CD14-positive monocyte (primary cell): ENCODE results near the gene ATP6V0E1. TPM values are rescaled to one million over a fixed set of nuclear protein-coding genes. Genes with fewer than 3 reads are reported as not detected.
A peak's percentile ranks its signal among the peaks of the same experiment; 100 is the strongest.

ENCODE experiments used
- DNase-seq, 3 donors: peaks; one replicate each; pipeline ENCODE4 v3.0.0-alpha.2; 2011 to 2022
- H2AFZ ChIP-seq: 2 replicates; pipeline ENCODE4 v1.6.0; 2012; ENCODE audit warnings: mild to moderate bottlenecking, low read depth, low read length, inconsistent platforms; ENCODE audit not compliant: insufficient read depth, poor library complexity, severe bottlenecking
- H3K27ac ChIP-seq, 2 donors: 1 replicate in 1 of 2; 2 replicates in 1 of 2; pipeline ENCODE4 v1.5.1; 2012 to 2013; ENCODE audit warnings: low read length in 2 of 2, control low read depth in 1 of 2, inconsistent platforms in 1 of 2, low read depth in 1 of 2, mild to moderate bottlenecking in 1 of 2
- H3K27me3 ChIP-seq, 2 donors: one replicate each; pipeline versions ENCODE4 v1.6.0 to v1.6.1; 2011 to 2013; ENCODE audit warnings: low read length in 2 of 2; ENCODE audit not compliant: control insufficient read depth in 2 of 2, insufficient read depth in 2 of 2
- H3K36me3 ChIP-seq, 2 donors: replicated peaks in 1 of 2; 1 replicate in 1 of 2; 2 replicates in 1 of 2; pipeline versions ENCODE4 v1.5.1 to v1.6.1; 2012 to 2013; ENCODE audit warnings: low read length in 2 of 2, control low read depth in 1 of 2, inconsistent platforms in 1 of 2, mild to moderate bottlenecking in 1 of 2; ENCODE audit not compliant: insufficient read depth in 2 of 2, control insufficient read depth in 1 of 2
- H3K4me1 ChIP-seq, 2 donors: 1 replicate in 1 of 2; 2 replicates in 1 of 2; pipeline versions ENCODE4 v1.5.1 to v1.6.1; 2012 to 2013; ENCODE audit warnings: low read length in 2 of 2, control low read depth in 1 of 2, inconsistent platforms in 1 of 2, mild to moderate bottlenecking in 1 of 2, moderate library complexity in 1 of 2; ENCODE audit not compliant: insufficient read depth in 2 of 2, control insufficient read depth in 1 of 2
- H3K4me2 ChIP-seq: replicated peaks from 2 replicates; pipeline ENCODE3; 2012; ENCODE audit warnings: low read length, moderate library complexity, mild to moderate bottlenecking; ENCODE audit not compliant: poor library complexity, severe bottlenecking; ENCODE audit errors: extremely low read depth
- H3K4me3 ChIP-seq, 3 experiments: fragments of 200-600 bp in 1 of 3; sonication (generic) in 1 of 3; replicated peaks in 1 of 3; 1 replicate in 2 of 3; 2 replicates in 1 of 3; pipeline ENCODE4 v1.5.1; 2011 to 2013; ENCODE audit warnings: low read length in 3 of 3, mild to moderate bottlenecking in 3 of 3, control low read depth in 2 of 3, low read depth in 2 of 3, inconsistent platforms in 1 of 3, moderate library complexity in 1 of 3
- H3K79me2 ChIP-seq: 2 replicates; pipeline ENCODE4 v1.6.0; 2012; ENCODE audit warnings: mild to moderate bottlenecking, control low read depth, inconsistent platforms, low read length, moderate library complexity; ENCODE audit not compliant: insufficient read depth
- H3K9ac ChIP-seq: 2 replicates; pipeline ENCODE4 v1.6.0; 2017; ENCODE audit warnings: low read length, mild to moderate bottlenecking; ENCODE audit not compliant: insufficient read depth, poor library complexity, severe bottlenecking
- H3K9me3 ChIP-seq, 2 donors: replicated peaks in 1 of 2; 1 replicate in 1 of 2; 2 replicates in 1 of 2; pipeline versions ENCODE4 v1.5.1 to v1.6.1; 2012 to 2013; ENCODE audit warnings: low read length in 2 of 2, control low read depth in 1 of 2; ENCODE audit not compliant: control insufficient read depth in 1 of 2, insufficient read depth in 1 of 2
- H4K20me1 ChIP-seq: 2 replicates; pipeline ENCODE4 v1.6.0; 2012; ENCODE audit warnings: mild to moderate bottlenecking, low read length, control low read depth, moderate library complexity; ENCODE audit not compliant: insufficient read depth
- H3K27ac Mint-ChIP-seq, 7 donors: one replicate each; pipeline ENCODE4 v1.8.0; 2020; ENCODE audit warnings: mild to moderate bottlenecking in 7 of 7, mixed read lengths in 7 of 7, moderate library complexity in 6 of 7, inconsistent platforms in 2 of 7
- H3K27me3 Mint-ChIP-seq, 3 donors: one replicate each; pipeline ENCODE4 v1.8.0; 2021 to 2022; ENCODE audit warnings: low read depth in 3 of 3, mild to moderate bottlenecking in 3 of 3, mixed read lengths in 3 of 3, moderate library complexity in 3 of 3, inconsistent platforms in 1 of 3
- H3K36me3 Mint-ChIP-seq, 2 donors: one replicate each; pipeline ENCODE4 v1.8.0; 2020; ENCODE audit warnings: mixed read lengths in 2 of 2, inconsistent platforms in 1 of 2, mild to moderate bottlenecking in 1 of 2
- H3K4me1 Mint-ChIP-seq: one replicate; pipeline ENCODE4 v1.8.0; 2020; ENCODE audit warnings: mild to moderate bottlenecking, mixed read lengths
- H3K4me3 Mint-ChIP-seq, 2 donors: one replicate each; pipeline ENCODE4 v1.8.0; 2020; ENCODE audit warnings: mild to moderate bottlenecking in 2 of 2, mixed read lengths in 2 of 2, moderate library complexity in 1 of 2
- H3K9me3 Mint-ChIP-seq, 7 donors: one replicate each; pipeline ENCODE4 v1.8.0; 2020 to 2022; ENCODE audit warnings: mixed read lengths in 7 of 7, mild to moderate bottlenecking in 6 of 7, moderate library complexity in 6 of 7, inconsistent platforms in 2 of 7
- CTCF ChIP-seq: fragments of 200-600 bp; IDR thresholded peaks from one replicate; pipeline ENCODE4 v1.8.0; 2022; ENCODE audit warnings: antibody characterized with exemption, mild to moderate bottlenecking
- WGBS: methylation state at CpG from one replicate; pipeline ENCODE4 v1.1.5; 2013; ENCODE audit warnings: missing lambda C conversion rate; ENCODE audit not compliant: insufficient coverage; 5-methylcytosine and 5-hydroxymethylcytosine counted together
- intact Hi-C, 2 donors: fragments of 100-400 bp; cut with micrococcal nuclease; formaldehyde crosslinking; loops; one replicate each; pipeline versions ENCODE4 v1.15.0 to v1.15.1; 2023
- polyA plus RNA-seq, 3 donors: library from polyadenylated mRNA; depleted of rRNA in 1 of 3; unstranded in 2 of 3; stranded (reverse) in 1 of 3; fragments of 300-500 nt in 2 of 3; fragments of >200 nt in 1 of 3; fragmentation: Illumina TruSeq in 2 of 3; gene quantifications; 1 replicate in 2 of 3; 2 replicates in 1 of 3; pipeline ENCODE4 v1.2.3, GENCODE V29; 2012 to 2021

The ATP6V0E1 gene
- polyA plus RNA-seq, 3 donors = 216 to 760 (median 698) TPM

- Mint-ChIP-seq H3K27ac (no peak overlapping the region), H3K4me1 (peaks cover 12% of the 10 kb centered on the region), H3K4me3 (no peak overlapping the region), H3K27me3 (peaks cover 5 to 12% (median 7%) of the 10 kb centered on the region in 3 donors), H3K9me3 (peaks cover 0 to 3% (median 0%) of the 10 kb centered on the region in 7 donors), H3K36me3 (peaks cover 25 to 29% of the 10 kb centered on the region in 2 donors)
- Histone ChIP-seq H3K4me3 (no peak overlapping the region), H3K9ac (no peak overlapping the region), H4K20me1 (no peaks in the 10 kb centered on the region), H3K36me3 (peaks cover 2 to 6% of the 10 kb centered on the region in 2 donors), H2AFZ (no peak overlapping the region), H3K9me3 (no peaks in the 10 kb centered on the region), H3K79me2 (no peaks in the 10 kb centered on the region), H3K4me1 (peaks cover 0 to 5% of the 10 kb centered on the region in 2 donors), H3K27ac (no peak overlapping the region), H3K4me2 (no peak overlapping the region), H3K27me3 (no peaks in the 10 kb centered on the region)
- intact Hi-C loops = no loop called here
- 94% methylated on average over 2 of the region's 4 CpGs for WGBS
- no peak for DNase-seq
- TF ChIP-seq CTCF = no peak
These were observed 31.5 kb upstream of the ATP6V0E1 start for GRCh38 chr5:172952034-172952511.

GRCh38 chr5:172953776-172954675, 29.5 kb upstream of the ATP6V0E1 start:
- Mint-ChIP-seq H3K9me3 (peaks cover 0 to 3% (median 0%) of the 10 kb centered on the region in 7 donors), H3K27ac (peak overlapping the region in 1 of 7 donors; percentile 2), H3K4me1 (peaks cover 19% of the 10 kb centered on the region), H3K27me3 (peaks cover 5 to 15% (median 7%) of the 10 kb centered on the region in 3 donors), H3K36me3 (peaks cover 14 to 16% of the 10 kb centered on the region in 2 donors), H3K4me3 (no peak overlapping the region)
- Histone ChIP-seq H3K9me3 (no peaks in the 10 kb centered on the region), H3K4me1 (peaks cover 5 to 13% of the 10 kb centered on the region in 2 donors), H2AFZ (no peak overlapping the region), H3K27ac (no peak overlapping the region), H3K79me2 (no peaks in the 10 kb centered on the region), H3K27me3 (no peaks in the 10 kb centered on the region), H3K36me3 (peaks cover 0 to 2% of the 10 kb centered on the region in 2 donors), H3K4me3 (no peak overlapping the region), H3K4me2 (no peak overlapping the region), H4K20me1 (no peaks in the 10 kb centered on the region), H3K9ac (no peak overlapping the region)
- no peak for DNase-seq
- no peak for TF ChIP-seq CTCF
- 84% methylated on average over 7 of the region's 15 CpGs for WGBS
- intact Hi-C loops = no loop called here
